ENCODE measurements around the gene GET4. TPM values are rescaled to one million over a fixed set of nuclear protein-coding genes. Genes with fewer than 3 reads are reported as not detected.

Gene GET4
- total RNA-seq, 6 experiments from 2014 or later = 21.3 to 26.3 (median 25.5) TPM

- no peak overlapping the region for H3K4me3 Mint-ChIP-seq
- TF ChIP-seq, protein P1, sequence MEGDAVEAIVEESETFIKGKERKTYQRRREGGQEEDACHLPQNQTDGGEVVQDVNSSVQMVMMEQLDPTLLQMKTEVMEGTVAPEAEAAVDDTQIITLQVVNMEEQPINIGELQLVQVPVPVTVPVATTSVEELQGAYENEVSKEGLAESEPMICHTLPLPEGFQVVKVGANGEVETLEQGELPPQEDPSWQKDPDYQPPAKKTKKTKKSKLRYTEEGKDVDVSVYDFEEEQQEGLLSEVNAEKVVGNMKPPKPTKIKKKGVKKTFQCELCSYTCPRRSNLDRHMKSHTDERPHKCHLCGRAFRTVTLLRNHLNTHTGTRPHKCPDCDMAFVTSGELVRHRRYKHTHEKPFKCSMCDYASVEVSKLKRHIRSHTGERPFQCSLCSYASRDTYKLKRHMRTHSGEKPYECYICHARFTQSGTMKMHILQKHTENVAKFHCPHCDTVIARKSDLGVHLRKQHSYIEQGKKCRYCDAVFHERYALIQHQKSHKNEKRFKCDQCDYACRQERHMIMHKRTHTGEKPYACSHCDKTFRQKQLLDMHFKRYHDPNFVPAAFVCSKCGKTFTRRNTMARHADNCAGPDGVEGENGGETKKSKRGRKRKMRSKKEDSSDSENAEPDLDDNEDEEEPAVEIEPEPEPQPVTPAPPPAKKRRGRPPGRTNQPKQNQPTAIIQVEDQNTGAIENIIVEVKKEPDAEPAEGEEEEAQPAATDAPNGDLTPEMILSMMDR (IDR thresholded peaks at IDR 0.05) = no peak
- no peak overlapping the region for H3K27ac Mint-ChIP-seq
- H3K27me3 Mint-ChIP-seq (ENCODE audit: insufficient read depth) = no peaks in the 10 kb centered on the region; the same call in none of the 2 replicates
- no peaks in the 10 kb centered on the region for H3K36me3 Mint-ChIP-seq (ENCODE audit: low read depth)
- H3K4me1 Mint-ChIP-seq (ENCODE audit: low read depth) = no peaks in the 10 kb centered on the region
- DNase-seq = no peak
- no peaks in the 10 kb centered on the region for H3K9me3 Mint-ChIP-seq
Observed at GRCh38 chr7:911791-912480, 35.6 kb downstream of the GET4 start.

- no peaks in the 10 kb centered on the region for H3K4me1 Mint-ChIP-seq (ENCODE audit: low read depth)
- no peak overlapping the region for H3K27ac Mint-ChIP-seq
- no peaks in the 10 kb centered on the region for H3K9me3 Mint-ChIP-seq
- H3K27me3 Mint-ChIP-seq (ENCODE audit: insufficient read depth) = no peaks in the 10 kb centered on the region; the same call in none of the 2 replicates
- no peak overlapping the region for H3K4me3 Mint-ChIP-seq
- TF ChIP-seq, protein P1 (IDR thresholded peaks at IDR 0.05) = no peak
- DNase-seq = no peak
- H3K36me3 Mint-ChIP-seq (ENCODE audit: low read depth) = no peaks in the 10 kb centered on the region
Observed at GRCh38 chr7:913736-914520, 37.6 kb downstream of the GET4 start.

- no peak overlapping the region for H3K4me3 Mint-ChIP-seq
- no peaks in the 10 kb centered on the region for H3K9me3 Mint-ChIP-seq
- H3K4me1 Mint-ChIP-seq (ENCODE audit: low read depth) = no peaks in the 10 kb centered on the region
- DNase-seq = no peak
- H3K27ac Mint-ChIP-seq = no peak overlapping the region
- TF ChIP-seq, protein P1 (IDR thresholded peaks at IDR 0.05) = no peak
- H3K27me3 Mint-ChIP-seq (ENCODE audit: insufficient read depth) = no peaks in the 10 kb centered on the region; the same call in none of the 2 replicates
- no peaks in the 10 kb centered on the region for H3K36me3 Mint-ChIP-seq (ENCODE audit: low read depth)
Observed at GRCh38 chr7:914521-915194, 38.3 kb downstream of the GET4 start.

DNA sequence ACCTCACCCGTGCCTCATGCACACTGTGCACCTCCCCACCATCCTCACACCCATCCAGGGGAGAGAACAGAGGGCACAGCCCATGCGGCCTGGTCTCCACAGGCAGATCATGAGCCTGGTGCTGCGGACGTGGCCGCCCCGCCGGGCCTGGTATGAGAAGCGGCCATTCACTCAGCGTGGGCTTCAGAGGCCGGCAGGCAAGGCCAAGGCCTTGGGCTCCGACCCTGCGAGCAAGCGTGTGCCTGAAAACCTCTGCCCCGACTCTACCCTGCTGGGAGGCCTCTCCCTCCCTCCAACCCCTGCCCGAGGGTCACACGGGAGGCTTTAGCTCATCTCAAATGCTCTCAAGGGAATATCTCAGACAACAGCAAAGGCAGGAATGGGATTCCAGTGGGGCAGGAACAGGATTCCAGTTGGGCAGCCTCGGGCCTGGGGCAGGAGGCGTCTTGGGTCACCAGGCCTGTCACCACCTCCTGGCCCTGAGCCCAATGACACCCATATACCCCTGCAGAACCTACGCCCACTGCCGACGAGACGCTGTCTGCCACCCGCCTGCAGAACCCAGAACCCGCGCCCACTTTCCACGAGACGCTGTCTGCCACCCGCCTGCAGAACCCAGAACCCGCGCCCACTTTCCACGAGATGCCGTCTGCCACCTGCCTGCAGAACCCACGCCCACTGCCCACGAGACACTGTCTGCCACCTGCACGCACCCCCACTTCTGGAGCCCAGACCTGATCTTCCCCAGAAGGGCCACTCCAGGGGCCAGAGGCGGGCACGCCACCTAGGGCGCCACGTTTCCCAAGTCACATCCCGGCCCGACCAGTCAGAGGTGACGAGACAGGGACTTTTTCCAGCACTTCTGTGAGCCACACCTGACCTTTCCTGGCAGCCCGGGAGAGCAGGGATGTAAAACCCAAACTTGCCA is 39.2 kb downstream of the GET4 start:
- Mint-ChIP-seq H3K4me3 (no peak overlapping the region), H3K36me3 (ENCODE audit: low read depth) (no peaks in the 10 kb centered on the region), H3K27ac (no peak overlapping the region), H3K9me3 (no peaks in the 10 kb centered on the region), H3K4me1 (ENCODE audit: low read depth) (no peaks in the 10 kb centered on the region), H3K27me3 (ENCODE audit: insufficient read depth) (no peaks in the 10 kb centered on the region; the same call in none of the 2 replicates)
- DNase-seq = no peak
- TF ChIP-seq, protein P1 (IDR thresholded peaks at IDR 0.05) = no peak

Measured in HFFc6 (cell line).